GM21786 (cell line): ENCODE measurements around the gene PKD2.
"Not testable (repeated sequence)": the region's sequence is repeated elsewhere in the genome, so short reads cannot be mapped to it uniquely, and the experiment has no call there.

ENCODE experiments used
- ATAC-seq: cut with Tn5 transposase; IDR thresholded peaks from one replicate; pipeline ENCODE4 v1.9.1; 2021; ENCODE audit not compliant: unreplicated experiment

The PKD2 gene

DNA sequence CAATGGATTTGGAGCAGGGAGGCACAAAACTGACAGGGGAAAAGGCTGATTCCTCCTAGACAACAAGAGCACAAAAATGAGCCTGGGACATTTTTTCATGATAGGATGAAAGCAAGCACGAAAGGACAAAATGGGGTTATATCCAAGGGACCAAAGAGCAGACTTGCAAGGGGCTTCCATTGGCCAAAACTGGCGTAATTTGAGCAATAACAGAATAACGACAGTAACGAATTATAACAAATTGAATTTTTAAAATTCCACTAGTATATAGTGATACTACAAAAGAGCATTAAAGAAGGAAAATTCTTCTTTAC, 21.6 kb upstream of the PKD2 start:
- ATAC-seq = no peak

DNA sequence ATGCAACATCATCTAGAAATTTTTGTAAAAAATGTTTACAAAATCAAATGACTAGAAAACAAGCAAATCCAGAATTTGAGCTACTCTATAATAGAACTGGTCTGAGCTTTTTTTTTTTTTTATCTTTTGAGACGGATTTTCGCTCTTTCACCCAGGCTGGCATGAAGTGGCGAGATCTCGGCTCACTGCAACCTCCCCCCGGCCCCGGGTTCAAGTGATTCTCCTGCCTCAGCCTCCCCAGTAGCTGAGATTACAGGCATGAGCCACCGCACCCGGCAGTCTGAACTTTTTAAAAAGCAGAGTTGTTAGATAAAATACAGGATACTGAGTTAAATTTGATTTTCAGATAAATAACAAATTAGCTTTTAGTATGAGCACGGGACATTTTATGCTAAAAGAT, 20.9 kb upstream of the PKD2 start:
- no peak for ATAC-seq

- ATAC-seq = no peak
Observed at GRCh38 chr4:87989765-87990164, 17.7 kb upstream of the PKD2 start.

- ATAC-seq = no peak
Observed at GRCh38 chr4:87995435-87995834, 12.0 kb upstream of the PKD2 start.

DNA sequence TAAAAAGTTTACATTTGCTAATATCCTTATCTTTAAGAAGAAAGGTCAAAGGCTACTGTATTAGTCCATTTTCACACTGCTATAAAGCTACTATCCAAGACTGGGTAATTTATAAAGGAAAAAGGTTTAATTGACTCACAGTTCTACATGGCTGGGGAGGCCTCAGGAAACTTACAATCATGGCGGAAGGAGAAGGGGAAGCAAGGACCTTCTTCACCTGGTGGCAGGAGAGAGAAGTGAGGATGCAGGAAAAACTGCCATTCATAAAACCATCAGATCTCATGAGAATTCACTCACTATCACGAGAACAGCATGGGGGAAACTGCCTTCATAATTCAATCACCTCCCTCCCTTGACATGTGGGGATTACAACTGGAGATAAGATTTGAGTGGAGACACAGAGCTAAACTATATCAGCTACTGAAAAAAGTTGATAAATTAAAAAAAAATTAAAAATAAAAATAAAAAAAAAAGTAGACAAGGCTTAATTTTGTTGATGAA, 8.2 kb upstream of the PKD2 start:
- ATAC-seq = not testable (repeated sequence)

DNA sequence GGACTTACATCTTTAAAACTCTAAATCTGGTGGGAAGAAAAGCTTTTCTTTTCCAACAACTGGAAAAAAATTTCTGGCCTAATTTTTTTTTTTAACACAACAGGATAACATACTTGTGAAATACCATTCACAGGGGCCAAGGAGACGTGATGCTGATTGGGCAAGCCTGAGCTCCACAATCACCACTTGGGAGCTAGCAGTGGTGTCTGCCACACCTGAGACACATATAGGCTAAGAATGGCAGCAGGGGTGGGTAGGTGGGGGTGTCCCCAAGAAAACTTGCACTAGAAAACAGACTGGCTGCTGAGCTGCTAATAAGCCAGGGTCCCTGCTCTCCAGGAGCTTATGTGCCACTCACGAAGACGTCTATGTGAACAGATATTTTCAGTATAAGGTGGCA, 5.6 kb upstream of the PKD2 start:
- no peak for ATAC-seq

DNA sequence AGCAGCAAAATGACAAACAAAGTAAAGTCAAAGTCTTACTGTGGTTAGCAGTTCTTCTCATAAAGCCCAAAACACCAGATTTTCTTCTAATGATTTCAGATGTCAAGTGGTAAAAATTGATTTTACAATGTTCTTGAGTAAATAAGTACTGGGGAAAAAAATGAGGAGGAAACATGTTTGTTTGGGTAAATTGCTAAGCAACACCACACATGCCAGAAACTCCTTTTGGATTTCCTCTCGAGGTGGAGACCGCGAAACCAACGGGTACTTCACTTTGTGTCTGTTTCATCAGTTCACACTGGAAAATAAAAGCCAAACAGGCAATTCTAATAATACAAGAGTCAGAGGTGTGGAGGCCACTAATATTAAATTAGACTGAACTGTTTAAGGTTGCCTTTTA, 4.6 kb upstream of the PKD2 start:
- ATAC-seq = no peak

GRCh38 chr4:88003261-88003660, 4.2 kb upstream of the PKD2 start:
- no peak for ATAC-seq

- no peak for ATAC-seq
Observed at GRCh38 chr4:88005076-88005475, 2.4 kb upstream of the PKD2 start.

DNA sequence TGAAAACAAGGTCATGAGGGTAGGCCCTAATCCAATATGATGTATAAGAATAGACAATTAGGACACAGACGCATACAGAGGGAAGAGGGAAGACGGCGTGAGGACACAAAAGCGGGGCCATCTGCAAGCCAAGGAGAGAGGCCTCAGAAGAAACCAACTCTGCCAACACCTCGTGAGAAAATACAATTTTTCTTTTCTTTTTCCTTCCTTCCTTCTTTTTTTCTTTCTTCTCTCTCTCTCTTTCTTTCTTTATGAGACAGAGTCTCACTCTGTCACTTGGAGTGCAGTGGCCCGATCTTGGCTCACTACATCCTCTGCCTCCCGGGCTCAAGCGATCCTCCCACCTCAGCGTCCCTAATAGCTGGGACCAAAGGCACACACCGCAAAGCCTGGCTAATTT, 1.5 kb upstream of the PKD2 start:
- ATAC-seq = no peak

DNA sequence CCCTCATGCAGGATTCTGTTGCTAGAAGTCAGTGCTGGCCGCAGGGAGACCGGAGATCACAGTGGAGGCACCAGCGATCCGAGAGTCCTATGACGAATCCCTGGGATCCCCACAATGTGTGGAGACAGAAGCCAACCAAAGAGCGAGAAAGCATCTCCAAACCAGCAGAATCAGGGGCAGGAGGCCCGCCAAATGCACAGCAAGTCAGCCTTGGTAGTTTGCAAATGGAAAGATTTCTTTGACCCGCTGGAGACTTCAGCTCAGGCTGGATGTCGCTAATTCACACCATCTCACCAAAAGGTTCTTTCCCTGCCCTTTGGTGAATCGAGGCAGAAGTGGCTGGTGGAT, 505 bp upstream of the PKD2 start:
- ATAC-seq = no peak

- ATAC-seq = peak; percentile 16
Observed at GRCh38 chr4:88008122-88008742, 797 bp downstream of the PKD2 start.

DNA sequence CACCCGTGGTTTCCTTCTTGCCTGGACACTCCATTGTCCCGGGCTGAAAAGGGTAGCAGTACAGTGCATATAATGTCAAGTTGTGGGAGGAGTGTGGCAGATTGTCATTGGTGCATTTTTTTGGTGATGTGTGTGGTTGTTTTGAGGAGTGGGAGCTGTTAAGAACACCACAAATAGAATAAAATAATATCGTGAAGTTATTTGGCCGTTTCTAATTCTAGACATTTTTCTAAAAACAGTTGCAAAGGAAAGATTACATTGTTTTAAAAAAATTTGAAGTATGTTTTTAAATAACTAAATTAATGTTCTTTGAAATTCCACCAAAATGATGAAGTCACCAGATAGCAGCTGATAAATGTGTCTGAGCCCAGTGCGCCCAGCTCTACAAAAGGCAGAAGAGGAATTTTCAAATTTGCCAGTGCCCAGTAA, 1.3 kb downstream of the PKD2 start:
- ATAC-seq = no peak

GRCh38 chr4:88009871-88010270, 2.4 kb downstream of the PKD2 start:
- no peak for ATAC-seq

DNA sequence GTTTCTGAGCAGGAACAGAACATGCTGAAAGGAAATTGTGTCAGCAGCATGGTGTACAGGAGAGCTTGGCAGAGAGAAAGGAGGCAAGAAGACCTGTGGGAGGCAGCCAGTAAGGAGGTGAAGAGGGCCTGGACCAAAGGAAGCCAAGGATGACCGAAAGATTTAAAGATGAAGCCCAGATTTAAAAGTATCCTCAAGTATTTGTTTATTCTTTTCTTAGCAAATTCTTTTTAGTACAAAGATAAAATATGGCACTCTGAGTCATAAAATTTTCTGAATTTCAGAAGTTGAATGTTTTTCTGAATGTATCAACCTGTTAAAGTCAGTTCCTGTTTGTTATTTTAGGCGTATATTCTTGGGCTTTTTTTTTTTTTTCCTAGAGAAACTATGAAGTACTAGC, 3.5 kb downstream of the PKD2 start:
- no peak for ATAC-seq

- ATAC-seq = peak; percentile 56
Observed at GRCh38 chr4:88012647-88013046, 5.2 kb downstream of the PKD2 start.

DNA sequence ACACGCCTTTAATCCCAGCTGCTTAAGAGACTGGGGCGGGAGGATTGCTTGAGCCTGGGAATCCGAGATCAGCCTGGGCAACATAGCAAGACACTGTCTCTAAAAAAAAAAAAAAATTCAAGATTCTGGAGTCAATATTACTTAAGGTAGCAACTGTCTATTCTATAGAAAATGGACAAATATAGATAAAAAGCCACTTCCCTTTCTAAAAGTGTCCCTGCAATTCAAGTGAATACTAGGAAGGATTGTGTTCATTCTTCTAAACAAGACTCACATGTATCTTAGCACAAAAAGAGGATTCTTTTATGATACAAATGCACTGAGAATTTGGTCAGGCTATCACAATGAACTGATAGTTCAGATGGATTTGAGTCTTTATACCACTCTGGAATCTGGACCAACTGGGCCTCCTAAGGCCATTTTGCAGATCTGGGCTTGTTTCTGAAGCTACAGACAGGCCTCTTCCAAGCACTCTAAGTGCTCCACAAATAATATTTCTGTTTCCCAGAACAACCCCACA, 7.0 kb downstream of the PKD2 start:
- ATAC-seq = no peak

- ATAC-seq = no peak
Observed at GRCh38 chr4:88015659-88016295, 8.3 kb downstream of the PKD2 start.

- ATAC-seq = no peak
Observed at GRCh38 chr4:88017516-88018297, 10.3 kb downstream of the PKD2 start.

- no peak for ATAC-seq
Observed at GRCh38 chr4:88018466-88018865, 11.0 kb downstream of the PKD2 start.

DNA sequence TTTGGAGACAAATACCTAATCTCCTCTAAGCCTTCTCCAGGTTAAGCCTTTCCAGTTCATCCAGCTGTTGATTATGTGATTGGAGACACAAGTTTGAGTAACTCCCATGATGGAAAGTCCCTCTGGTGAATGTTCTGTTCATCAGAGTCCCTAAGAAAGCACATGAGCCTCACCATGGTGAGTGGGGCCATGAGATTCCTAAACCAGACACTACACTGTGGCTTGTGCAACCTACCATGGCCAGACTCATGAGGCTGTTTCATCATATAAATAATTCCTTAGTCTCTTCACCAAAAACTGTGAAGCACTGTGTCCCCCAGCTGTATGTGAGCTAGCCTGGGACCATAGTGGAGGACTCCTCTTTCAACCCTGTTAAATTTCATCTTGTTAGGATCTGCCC, 14.4 kb downstream of the PKD2 start:
- ATAC-seq = no peak

DNA sequence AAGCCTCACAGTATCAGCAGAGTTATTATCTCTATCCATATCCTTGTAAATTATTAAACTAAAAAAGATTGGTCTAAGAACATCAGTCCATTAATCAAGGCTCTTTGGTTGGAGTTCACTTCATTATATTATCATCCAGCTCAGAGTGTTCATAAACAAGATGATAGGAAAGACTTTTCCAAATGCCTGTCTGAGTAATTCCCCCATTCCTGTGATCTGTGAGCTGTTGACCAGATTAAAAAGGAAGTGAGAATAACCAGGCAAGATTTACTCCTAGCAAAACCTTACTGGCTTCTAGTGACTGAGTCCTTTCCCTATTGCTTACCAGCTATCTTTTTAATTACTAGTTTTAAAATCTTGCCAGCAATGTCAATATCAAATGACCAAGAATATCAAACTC, 14.9 kb downstream of the PKD2 start:
- ATAC-seq = no peak
